WI38 (cell line): Measurements from ENCODE around the gene ARHGEF16.

ENCODE experiments used
- H3K4me3 ChIP-seq: 2 replicates; pipeline ENCODE4 v1.5.1; 2011; ENCODE audit warnings: low read depth, mild to moderate bottlenecking, control low read depth, low read length
- TF ChIP-seq, protein P1 (sequence below): IDR thresholded peaks from 2 replicates; pipeline ENCODE4 v1.5.1; 2012; ENCODE audit warnings: low read depth, mild to moderate bottlenecking, control low read depth, low read length

ARHGEF16 gene

GRCh38 chr1:3498246-3498930 is 43.9 kb downstream of the ARHGEF16 start:
- TF ChIP-seq, protein P1, sequence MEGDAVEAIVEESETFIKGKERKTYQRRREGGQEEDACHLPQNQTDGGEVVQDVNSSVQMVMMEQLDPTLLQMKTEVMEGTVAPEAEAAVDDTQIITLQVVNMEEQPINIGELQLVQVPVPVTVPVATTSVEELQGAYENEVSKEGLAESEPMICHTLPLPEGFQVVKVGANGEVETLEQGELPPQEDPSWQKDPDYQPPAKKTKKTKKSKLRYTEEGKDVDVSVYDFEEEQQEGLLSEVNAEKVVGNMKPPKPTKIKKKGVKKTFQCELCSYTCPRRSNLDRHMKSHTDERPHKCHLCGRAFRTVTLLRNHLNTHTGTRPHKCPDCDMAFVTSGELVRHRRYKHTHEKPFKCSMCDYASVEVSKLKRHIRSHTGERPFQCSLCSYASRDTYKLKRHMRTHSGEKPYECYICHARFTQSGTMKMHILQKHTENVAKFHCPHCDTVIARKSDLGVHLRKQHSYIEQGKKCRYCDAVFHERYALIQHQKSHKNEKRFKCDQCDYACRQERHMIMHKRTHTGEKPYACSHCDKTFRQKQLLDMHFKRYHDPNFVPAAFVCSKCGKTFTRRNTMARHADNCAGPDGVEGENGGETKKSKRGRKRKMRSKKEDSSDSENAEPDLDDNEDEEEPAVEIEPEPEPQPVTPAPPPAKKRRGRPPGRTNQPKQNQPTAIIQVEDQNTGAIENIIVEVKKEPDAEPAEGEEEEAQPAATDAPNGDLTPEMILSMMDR = no peak
- H3K4me3 ChIP-seq = no peak overlapping the region

- TF ChIP-seq, protein P1 = no peak
- no peak overlapping the region for H3K4me3 ChIP-seq
Observed at GRCh38 chr1:3498986-3499385, 44.5 kb downstream of the ARHGEF16 start.

DNA sequence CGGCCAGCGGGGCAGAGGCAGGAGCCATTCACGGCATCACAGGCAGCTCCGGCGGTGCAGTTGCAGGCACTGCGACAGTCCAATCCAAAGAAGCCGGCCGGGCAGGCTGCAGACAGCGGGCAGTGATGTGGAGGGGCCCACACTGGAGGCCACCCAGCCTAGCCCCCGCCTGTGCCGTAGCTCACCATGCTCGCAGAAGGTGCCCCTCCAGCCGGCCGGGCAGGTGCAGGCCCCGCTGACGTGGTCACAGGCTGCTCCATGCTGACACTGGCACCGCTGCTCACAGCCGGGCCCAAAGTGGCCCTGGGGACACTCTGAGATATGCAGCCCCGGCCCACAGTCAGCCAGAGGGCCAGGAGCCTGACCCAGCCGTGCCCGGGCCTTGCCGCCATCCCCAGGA is 45.1 kb downstream of the ARHGEF16 start:
- TF ChIP-seq, protein P1 = no peak
- H3K4me3 ChIP-seq = no peak overlapping the region

- TF ChIP-seq, protein P1 = no peak
- no peak overlapping the region for H3K4me3 ChIP-seq
Observed at GRCh38 chr1:3500265-3500835, 45.9 kb downstream of the ARHGEF16 start.

DNA sequence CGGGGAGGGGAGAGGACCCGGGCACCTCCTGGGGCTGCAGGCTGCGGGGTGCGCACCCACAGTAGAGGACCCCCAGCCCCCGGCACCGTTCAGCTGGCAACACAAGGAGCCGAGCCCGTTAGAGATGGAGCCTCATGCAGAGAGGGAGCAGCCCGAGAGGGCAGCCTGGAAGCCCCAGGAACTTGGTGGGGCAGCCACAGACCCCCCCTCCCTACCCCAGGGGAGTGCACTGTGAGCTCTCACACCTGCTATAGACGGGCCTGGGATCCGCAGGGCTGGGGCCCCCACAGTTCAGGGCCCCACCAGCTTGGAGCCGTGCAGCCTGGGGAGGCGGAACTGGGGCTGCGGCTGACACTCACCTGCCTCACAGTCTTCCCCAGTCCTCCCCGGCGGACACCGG is 47.0 kb downstream of the ARHGEF16 start:
- H3K4me3 ChIP-seq = no peak overlapping the region
- TF ChIP-seq, protein P1 = no peak

DNA sequence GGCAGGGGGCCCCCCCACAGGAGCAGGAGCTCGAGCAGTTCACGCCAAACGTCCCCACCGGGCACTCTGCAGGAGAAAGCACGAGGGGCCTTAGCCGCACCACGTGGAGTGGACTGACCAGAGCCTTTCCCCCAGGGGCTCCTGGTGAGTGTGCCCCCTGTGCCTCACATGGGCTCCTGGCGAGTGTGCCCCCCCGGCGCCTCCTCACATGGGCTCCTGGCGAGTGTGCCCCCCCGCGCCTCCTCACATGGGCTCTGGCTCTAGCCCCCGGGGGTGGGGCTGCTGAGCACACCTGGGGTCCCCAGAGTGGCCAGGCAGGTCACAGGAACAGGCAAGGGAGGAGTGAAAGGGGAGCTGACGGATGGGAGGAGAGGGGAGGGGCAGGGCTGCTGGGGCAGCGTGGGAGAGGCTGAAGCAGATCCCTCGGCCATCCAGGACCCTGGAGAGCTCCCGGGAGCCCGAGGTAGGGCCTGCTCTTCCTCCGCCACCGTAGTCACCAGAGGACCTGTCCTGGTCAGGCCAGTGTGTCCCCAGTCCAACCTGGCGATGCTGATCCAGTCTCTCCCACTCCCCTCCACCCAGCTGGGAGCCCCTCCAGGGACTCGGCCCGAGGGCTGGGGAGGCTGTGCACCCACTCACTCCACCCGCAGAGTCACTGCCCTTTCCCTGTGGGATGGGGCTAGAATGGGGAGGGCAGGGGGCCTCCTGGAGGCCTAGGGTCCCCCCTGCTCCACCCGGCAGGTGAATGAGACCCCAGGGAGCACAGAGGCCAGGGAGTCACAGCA is 47.6 kb downstream of the ARHGEF16 start:
- TF ChIP-seq, protein P1 = no peak
- no peak overlapping the region for H3K4me3 ChIP-seq
